Hepatocyte (in vitro differentiated cells): Measurements from ENCODE around the gene ABCD4.

Experiments used
- EZH2 ChIP-seq: fragments of 200-600 bp; sonication (generic); IDR thresholded peaks from 2 replicates; pipeline ENCODE4 v1.6.1; 2016; ENCODE audit warnings: antibody characterized with exemption, mild to moderate bottlenecking, borderline replicate concordance
- EZH2phosphoT487 ChIP-seq: fragments of 200-600 bp; sonication (generic); IDR thresholded peaks from one replicate; pipeline ENCODE4 v1.6.1; 2018; ENCODE audit warnings: antibody characterized with exemption, mild to moderate bottlenecking, low read depth, moderate library complexity; ENCODE audit not compliant: unreplicated experiment, severe bottlenecking
- TF ChIP-seq, protein P1 (sequence below): fragments of 200-600 bp; sonication (generic); IDR thresholded peaks from 2 replicates; pipeline ENCODE4 v1.5.1; 2016; ENCODE audit warnings: antibody characterized with exemption, mild to moderate bottlenecking; ENCODE audit not compliant: poor library complexity

DNA sequence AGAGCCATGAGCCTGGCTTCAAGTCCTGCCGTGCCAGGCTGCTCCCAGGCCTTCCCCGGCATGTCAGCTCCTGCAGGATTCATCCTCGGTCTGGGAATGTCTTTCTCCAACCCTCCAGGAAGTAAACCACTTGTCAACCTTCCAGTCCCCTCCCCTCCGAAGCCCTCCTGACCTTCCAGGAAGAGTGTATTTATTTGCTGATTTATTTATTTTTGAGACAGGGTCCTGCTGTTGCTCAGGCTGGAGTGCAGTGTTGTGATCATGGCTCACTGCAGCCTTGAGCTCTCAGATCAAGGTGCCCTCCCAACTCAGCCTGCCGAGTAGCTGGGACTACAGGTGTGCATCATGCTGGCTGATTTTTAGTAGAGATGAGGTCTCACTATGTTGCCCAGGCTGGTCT lies 38.8 kb downstream of the ABCD4 start:
- no peak for TF ChIP-seq EZH2phosphoT487
- TF ChIP-seq, protein P1, sequence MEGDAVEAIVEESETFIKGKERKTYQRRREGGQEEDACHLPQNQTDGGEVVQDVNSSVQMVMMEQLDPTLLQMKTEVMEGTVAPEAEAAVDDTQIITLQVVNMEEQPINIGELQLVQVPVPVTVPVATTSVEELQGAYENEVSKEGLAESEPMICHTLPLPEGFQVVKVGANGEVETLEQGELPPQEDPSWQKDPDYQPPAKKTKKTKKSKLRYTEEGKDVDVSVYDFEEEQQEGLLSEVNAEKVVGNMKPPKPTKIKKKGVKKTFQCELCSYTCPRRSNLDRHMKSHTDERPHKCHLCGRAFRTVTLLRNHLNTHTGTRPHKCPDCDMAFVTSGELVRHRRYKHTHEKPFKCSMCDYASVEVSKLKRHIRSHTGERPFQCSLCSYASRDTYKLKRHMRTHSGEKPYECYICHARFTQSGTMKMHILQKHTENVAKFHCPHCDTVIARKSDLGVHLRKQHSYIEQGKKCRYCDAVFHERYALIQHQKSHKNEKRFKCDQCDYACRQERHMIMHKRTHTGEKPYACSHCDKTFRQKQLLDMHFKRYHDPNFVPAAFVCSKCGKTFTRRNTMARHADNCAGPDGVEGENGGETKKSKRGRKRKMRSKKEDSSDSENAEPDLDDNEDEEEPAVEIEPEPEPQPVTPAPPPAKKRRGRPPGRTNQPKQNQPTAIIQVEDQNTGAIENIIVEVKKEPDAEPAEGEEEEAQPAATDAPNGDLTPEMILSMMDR: no peak
- no peak for TF ChIP-seq EZH2
